GM23338 (cell line): ENCODE data around the gene CCDC63.

Experiments used
- CTCF ChIP-seq, 2 experiments: fragments of 200-600 bp in 1 of 2; sonication (generic) in 1 of 2; conservative IDR thresholded peaks; 2 replicates each; pipeline versions ENCODE4 v1.5.1 to v1.6.1; 2016 to 2017; ENCODE audit warnings: antibody characterized with exemption in 2 of 2, low read depth in 2 of 2, mild to moderate bottlenecking in 2 of 2, moderate library complexity in 1 of 2
- EZH2 ChIP-seq: fragments of 200-600 bp; sonication (generic); IDR thresholded peaks from one replicate; pipeline ENCODE4 v1.8.0; 2017; ENCODE audit warnings: antibody characterized with exemption, mild to moderate bottlenecking, low read depth; ENCODE audit not compliant: unreplicated experiment
- NANOG ChIP-seq: IDR thresholded peaks from 2 replicates; pipeline ENCODE4 v1.6.1; 2016; ENCODE audit warnings: antibody characterized with exemption, borderline replicate concordance
- POLR2AphosphoS5 ChIP-seq: IDR thresholded peaks from 2 replicates; pipeline ENCODE4 v1.6.1; 2016; ENCODE audit warnings: antibody characterized with exemption, low read depth

- TF ChIP-seq CTCF (conservative IDR thresholded peaks at IDR 0.05; ENCODE audit: low read depth in 2 of 2) (no peak), POLR2AphosphoS5 (no peak), EZH2 (no peak), NANOG (no peak)
Measured at GRCh38 chr12:110819646-110820045, 27.1 kb upstream of the CCDC63 start.
